CD4-positive, alpha-beta T cell treated with Interleukin-1 beta for 1 hour (primary cell): ENCODE measurements around the gene ATP4B.

Source experiments
- DNase-seq, 2 donors: peaks; one replicate each; pipeline ENCODE4 v3.0.0-alpha.2; 2020 to 2022

Gene ATP4B

DNA sequence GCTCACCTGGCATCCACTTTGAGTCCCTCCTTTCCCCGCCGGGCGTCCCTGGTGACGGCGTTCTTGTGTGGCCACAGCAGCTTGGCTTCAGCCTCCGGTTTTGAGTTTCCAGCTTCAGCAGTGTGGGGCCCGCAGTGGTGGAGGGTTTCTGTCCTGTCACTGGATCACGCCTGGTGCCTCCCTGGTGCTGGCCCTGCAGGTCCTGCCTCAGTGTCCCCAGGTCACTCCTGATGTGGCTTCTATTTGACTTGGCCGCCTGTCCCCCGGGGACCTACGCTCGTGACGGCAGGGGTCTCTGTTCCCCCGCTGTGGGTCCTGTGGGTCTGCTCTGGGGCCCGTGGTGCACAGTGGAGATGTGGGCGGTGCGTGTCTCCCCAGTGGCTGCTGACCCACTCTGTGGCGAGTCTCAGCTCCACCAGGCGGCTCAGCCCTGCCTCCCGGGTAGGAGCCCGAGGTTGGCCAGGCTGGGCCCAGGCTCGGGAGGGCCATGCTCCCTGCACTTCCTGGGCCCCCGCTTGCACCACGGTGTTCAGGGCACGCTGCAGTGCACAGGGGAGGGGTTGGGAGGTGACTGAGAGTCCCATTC, 1.9 kb downstream of the ATP4B start:
- no peak for DNase-seq

DNA sequence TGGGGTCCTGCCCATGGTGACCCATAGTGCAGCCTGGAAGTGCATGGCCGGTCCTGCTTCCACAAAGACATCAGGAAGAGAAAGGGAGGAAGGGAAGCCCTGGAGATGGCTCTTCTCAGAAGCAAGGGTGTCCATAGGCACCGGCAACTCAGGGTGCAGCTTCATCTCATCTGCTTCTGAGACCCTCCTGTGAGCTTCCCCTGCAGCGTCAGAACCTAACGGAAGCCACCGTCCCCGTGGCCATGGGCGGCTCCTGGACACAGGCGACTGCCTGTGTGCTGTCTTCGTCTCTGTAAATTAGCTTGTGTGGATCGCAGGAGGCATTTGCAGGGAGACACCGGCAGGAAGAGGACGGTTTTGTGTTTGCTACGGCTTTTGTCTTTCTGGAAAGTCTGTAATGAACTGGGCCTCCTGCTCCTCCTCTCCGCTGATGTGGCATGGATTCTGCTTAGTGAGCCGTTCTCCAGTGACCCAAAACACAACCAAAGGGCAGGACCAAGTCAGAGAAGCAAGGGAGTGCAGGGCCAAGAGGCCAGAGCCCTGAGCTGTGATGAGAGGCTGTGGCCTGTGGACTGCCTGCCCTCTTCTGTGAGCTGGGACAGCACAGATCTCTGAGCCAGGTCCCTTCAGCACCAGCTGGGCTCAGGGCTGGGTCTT, 2.5 kb downstream of the ATP4B start:
- DNase-seq = no peak

DNA sequence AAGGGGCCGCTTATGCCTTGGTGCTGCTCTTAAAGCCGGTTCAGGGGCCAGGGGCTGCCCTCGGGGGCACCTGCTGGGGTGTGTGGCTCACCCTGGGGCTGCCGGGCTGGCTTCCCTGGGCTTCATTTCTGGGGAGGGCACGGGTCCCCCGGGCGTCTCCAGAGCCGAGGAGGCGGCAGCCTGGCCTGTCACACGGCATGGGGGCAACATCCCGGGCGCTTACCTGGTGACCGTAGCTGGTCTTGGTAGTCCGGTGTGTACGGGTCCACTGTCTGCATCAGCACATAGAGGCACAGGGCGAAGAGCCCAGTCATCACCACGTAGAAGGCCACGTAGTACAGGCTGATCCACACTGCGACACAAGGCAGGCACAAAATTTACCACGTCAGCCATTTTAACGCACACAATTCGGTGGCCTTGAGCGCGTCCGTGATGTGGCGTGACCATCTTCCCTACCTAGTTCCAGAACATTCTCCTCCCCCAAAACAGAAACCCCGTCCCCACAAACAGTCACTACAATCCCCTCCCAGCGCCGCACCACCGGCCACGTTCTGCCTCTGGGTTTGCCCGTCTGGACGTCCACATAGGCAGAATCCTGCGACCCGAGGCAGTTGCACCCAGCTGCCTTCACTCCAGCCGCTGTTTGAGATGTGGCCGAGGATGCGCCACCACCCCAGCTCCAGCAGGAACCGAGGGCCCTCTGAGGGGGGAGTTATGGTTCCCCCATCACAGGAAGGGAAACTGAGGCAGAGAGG, 3.2 kb downstream of the ATP4B start:
- DNase-seq = no peak

DNA sequence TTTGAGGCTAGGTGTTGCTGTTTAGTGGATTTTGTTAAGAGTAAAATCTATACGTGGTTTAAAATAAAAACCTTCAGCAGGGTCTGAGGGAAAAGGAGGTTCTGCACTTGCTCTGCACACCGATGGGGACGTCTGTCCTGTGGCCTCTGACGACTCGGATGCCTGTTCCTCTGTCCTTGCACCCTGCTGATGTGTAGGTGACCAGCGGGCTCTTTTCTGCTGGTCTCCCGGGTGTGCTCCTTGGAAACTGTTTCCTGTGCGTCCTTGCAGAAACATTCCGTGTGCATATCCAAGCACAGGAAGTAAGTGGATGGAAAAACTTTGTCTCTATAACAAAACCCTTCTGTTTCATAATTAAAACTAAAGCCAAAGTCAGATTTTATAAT, 3.8 kb downstream of the ATP4B start:
- no peak for DNase-seq

DNA sequence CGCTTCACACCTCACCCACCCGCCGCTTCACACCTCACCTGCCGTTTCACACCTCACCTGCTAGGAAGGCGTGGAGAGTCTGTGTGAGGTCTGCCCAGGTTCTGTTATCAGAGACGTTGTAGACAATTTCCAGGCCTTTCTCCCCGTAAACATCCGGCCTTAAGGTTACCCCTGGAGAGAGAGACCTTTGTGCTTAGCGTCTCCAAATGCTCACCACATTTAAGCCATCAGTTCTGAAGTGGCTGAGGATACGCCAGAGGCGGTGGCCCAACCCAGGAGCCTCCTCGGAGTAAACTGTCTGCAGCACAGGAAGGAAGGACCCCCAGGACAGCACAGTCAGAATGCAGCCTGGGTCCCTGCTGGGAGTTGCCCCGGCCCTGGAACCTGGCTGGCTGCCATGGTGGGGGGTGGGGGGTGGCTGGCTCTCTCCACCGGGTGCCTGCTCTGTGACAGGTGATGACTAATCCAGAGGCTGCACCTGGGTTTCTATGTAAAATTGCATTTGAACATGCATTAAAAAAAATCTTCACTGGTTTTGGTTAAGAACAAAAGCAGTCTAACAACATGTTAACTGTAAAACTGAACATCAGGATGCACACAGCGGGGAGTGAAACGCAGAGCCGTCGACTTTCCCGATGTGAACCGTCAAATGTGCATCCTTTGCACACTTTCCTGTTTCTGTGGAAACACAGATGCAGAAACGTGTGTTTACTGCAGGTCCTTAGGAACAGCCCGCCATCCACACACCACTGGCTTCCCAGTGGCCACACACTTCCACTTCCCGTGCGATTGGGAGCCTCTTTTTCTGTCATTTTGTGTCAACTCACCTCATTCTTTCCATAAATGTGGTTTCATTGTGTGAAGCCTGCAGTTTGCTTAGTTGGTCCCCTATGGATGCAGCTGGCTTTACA, 4.5 kb downstream of the ATP4B start:
- DNase-seq = peak in 1 of 2 donors; percentile 7

DNA sequence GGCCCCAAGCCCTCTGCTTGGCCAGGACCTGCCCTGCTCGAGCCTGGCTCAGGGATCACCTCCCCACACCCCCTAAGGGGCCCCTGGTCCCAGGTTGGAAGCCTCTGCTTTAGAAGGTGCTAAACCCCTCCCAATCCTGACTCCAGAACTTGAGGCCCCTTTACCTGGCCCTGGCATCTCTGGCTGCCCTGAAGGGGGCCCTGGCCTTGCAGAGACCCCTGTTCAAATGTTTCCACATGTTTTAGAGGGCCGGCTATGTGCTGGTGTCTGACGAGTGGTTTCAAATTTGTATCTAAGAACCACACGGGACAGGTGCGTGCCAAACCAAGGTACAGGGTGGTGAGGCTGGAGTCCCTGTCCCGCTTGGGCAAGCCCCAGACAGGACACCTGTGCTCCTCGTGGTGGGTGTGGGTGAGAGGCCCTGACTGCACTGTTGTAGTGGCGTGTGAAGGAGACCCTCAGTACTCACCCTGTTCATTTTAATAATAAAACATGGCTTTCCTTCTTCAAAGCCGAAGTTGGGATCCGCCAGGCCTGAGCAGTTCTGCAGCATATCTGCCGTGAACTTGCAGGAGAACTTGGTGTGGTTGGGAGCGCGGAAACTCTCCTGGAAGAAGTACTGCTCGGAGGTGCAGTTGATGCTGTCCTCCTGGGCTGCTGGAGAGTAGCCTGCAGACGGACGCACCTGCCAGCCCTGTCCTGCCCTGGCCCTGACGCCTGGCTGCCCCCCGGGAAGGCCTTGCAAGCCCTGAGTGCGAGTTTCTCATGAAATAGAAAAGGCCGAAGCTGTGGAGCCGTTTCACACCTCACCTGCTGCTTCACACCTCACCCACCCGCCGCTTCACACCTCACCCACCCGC, 5.4 kb downstream of the ATP4B start:
- peak in 1 of 2 donors; percentile 7 for DNase-seq

DNA sequence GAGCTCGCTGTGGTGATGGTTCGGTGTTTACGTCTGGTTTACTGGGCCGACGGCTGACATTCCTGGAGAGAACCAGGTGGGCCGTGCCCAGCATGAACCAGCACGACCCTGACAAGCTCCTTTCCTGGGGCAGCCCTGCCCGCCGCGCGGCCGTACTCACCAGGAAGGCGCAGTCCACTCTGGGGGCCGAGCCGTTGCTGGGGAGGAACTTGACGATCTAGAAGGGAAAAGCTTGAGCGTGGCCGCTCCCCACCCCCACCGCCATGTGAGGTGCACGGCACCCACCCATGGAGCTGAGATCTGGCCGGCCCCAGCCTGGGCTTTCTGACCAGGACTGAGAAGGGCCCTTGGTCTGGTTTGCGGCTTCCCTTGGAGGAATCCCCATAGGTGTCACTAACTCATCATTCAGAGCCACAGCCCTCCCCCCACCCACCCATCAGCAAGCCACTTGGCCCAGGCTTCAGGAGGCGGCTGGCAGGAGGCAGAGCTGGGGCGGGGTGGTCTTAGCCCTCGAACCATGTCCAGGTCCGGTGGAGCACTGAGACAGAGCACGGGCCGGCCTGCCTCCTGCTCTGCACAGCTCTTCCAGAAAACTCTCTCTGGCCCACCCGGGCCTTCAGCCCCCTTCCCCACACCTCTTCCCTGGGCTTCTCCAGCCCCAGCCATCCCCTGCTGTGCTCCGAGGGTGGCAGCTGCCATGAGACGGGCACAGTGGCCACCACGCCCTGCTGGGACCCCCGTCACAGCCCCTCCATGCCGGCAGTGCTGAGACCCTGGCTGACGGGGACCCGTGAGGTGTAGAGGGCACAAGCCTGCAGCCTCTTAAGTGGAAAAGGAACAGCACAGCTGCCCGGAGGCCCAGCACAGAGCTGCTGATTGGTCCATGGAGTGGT, 6.2 kb downstream of the ATP4B start:
- no peak for DNase-seq

DNA sequence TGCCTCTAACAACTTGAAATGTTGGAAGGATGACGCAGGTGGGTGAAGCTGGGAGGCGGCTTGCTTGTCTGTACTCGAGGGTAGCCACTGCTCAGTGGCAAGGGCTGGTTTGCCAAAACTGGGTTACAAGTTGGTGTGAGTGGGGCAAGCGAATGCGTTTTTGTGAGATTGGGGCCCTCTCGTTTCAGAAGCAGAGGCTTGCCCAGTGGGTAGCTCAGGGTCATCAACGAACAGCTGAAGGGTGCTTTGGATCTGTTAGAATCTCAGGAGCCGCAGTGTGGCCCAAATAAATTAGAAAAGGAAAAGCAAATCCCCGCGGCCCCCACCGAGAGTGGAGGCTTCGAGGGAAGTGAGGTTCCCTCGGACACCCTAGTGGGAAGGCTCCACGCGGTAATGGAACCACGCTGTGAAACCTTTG, 7.3 kb downstream of the ATP4B start:
- no peak for DNase-seq

DNA sequence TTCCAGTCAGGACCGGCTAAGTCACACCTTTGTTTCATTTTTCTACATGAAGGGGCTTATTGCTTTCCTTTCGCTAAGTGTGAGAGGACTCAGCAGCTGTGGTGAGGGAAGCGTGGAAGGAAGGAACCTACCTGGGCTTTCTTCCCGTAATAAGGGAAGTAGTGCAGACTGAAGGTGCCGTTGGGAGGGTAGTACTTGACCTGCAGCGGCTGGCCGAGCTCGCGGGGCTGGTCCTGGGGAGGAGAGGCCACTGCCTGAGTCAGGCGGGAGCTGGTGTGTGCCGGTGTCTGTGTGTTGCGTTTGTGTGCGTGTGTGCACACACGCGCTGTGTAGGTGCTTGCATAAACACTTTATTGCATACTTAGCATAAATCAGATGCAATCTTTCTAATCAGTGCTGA, 7.7 kb downstream of the ATP4B start:
- DNase-seq = no peak

DNA sequence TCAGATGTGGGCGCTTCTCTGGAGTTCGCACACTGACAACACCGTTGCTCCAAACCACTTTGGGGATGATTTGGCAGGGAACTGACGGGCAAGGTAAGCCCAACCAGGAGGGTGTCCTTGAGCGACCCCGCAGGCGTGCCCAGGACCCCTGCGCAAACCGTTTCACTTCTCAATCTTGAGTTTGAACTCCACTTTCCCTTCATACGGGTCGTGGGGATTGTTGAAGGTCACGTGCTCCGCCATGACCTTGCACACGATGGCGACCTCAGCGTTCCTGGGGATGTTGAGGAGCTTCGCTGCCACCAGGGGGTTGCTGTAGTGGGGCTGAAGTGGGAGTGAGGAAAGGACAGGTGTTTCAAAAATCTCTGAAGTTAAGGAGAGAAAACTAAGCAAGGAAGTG, 8.8 kb downstream of the ATP4B start:
- DNase-seq = no peak

DNA sequence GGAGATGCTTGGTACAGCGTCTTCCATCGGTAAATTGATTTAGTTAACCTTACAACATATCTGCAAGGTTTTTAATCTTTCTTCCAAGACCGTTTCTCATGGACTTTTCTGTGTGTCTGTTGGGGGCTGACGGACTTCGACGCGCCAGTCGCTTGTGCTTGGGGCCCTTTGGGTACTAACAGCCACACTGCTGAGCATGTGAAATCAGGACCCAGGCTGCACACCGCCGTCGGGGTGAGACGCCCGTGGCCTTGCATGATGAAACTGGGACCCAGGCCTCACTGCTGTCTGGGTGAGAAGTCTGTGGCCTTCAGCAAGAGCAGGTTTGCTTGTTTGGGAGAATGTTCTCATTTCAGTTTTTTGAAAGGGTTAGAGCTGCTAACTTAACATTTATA, 9.8 kb downstream of the ATP4B start:
- DNase-seq = no peak

DNA sequence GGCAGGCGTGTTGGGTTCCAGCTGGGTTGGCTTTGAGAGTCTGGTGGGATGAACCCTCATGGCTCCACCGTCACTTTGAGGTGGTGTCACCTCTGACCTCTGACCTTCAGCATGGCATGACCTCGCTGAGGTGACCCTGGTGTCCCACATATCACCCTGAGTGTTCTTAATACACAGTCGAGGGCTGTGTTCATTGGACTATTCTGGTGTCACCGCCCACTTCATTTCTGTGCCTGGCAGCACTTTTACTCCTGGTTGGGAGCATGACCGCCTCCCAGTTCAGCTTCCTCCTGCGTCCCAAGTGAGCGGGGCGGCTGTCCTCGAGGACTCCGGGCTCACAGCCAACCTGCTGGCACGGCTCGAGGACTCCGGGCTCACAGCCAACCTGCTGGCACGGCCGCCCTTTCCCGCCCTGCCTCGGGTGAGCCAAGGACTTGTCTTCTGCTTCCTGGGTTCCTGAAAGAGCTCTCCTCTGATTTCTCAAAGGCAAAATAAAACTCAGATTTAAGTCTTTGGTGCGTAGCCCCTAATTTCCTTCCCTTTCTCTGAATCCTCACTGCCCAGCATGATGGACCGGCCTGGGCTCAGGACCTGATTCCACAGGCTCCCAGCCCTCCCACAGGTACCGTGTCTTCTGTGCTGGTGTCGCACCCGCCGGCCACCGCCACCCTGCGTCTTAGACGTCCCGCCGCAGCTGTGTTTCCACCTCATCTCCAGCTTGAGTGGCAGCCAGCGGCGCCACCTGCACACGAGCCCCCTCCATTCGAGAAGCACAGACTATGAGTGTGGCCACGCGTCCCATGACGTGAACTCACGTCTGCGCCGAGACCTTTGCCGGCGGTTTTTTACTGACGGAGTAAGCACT, 10.4 kb downstream of the ATP4B start:
- DNase-seq = no peak

DNA sequence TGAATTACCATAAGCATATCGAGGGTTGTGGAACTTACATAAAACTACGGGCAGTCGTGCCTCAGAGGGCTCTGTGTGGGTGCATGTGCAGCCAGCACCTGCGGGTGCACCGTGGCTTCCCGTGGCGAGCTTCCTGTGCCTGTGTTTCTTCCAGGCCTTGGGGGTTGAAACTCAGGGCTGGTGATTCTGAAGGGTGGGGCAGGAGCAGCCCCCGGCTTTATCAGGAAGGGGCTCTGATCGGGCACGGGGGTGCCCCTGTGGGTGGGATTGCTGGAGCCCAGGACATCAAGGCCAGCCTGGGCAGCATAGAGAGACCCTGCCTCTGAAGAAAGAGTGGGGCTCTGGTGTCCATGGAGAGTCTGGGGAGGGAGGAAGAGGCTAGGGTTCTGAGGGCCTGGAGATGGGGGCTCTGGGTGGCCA, 11.1 kb downstream of the ATP4B start:
- DNase-seq = no peak

DNA sequence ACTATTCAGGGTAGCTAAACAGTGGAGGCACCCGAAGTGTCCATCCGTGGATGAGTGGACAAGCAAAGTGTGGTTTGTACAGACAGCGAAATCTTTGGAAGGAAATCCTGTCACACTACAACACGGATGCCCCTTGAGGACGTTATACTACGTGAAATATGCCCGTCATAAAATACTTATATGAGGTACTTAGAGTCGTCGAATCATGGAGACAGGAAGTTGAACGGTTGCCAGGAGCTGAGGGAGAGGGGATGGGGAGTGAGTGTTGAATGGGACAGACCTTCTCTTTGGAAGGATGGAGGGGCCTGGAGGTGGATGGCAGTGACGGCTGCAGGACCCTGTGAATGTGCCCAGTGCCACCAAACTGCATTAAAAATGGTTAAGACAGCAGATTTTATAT, 11.6 kb downstream of the ATP4B start:
- DNase-seq = no peak

DNA sequence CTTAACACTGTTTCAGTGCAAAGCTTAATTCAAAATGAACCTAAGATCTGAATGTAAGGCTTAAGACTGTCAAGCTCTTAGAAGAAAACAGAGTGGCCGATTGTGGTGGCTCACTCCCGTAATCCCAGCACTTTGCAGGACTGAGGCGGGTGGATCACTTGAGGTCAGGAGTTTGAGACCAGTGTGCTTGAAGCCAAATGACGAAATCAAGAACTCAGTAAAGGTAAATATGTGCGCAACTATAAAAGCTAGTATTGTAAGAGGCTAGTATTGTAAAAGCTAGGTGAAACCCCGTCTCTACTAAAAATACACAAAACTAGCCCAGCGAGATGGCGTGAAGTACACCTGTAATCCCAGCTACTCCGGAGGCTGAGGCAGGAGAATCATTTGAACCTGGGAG, 12.7 kb downstream of the ATP4B start:
- DNase-seq = no peak

DNA sequence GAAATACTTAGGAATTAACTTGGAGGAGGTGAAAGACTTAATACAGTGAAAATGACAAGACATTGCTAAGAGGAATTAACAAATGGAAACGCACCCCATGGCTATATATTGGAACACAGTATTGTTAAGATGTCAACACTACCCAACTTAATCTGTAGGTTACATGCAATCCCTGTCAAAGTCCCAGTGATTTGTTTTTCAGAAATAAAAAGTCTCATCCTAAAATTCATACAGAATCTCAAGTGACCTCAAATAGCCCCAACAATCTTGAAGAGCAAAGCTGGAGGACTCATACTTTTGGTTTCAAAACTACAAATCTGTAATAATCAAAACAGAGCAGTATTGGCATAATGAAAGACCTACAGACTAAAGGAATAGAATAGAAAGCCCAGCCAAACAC, 13.2 kb downstream of the ATP4B start:
- DNase-seq = no peak

DNA sequence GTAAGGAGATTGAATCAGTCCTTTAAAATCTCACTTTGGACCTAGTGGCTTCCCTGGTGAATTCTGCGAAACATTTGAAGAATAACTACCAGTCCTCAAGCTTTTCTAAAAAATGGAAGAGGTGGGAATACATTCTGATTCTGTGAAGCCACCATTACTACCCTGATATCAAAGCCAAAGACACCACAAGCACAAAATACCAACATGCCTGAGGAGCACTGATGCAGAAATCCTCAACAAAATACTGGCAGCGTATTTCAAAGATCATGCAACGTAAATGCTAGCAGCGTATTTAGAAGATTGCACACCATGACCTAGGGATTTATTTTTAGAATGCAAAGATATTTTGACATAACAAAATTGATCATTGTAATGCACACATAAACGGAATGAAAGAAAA, 14.4 kb downstream of the ATP4B start:
- no peak for DNase-seq

DNA sequence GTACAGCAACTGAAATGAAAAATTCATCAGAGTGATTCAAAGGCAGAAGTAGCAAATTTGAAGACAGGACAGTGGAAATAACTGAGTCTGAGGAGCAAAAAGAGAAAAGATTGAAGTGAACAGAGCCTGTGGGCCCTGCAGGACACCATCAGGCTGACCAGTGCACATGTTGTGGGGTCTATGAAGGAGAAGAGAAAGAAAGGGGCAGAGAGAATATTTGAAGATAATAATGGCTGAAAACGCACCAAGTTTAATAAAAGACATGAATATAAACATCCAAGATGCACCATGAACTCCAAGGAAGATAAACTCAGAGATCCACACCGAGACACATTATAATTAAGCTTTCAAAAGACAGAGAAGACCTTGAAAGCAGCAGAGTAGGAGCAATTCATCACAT, 15.4 kb downstream of the ATP4B start:
- no peak for DNase-seq

DNA sequence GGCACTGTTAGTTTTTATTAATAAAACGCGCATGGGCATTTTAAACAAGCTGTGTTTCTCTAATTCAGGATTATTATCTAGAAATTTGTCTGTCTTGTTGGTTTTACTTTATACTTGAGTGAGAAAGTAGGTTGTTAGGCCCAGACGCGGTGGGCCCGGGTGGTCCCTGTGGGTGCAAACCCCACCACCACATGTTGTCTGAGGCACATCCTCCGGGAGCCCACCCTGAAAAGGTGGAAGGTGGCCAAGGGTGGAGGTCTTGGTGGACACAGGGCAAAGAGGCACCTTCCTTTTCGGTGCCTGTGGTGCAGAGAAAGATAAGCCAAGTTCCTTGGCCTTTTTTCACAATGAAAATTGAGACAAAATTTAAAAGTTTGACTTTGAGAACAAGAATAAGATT, 16.6 kb downstream of the ATP4B start:
- DNase-seq = no peak

DNA sequence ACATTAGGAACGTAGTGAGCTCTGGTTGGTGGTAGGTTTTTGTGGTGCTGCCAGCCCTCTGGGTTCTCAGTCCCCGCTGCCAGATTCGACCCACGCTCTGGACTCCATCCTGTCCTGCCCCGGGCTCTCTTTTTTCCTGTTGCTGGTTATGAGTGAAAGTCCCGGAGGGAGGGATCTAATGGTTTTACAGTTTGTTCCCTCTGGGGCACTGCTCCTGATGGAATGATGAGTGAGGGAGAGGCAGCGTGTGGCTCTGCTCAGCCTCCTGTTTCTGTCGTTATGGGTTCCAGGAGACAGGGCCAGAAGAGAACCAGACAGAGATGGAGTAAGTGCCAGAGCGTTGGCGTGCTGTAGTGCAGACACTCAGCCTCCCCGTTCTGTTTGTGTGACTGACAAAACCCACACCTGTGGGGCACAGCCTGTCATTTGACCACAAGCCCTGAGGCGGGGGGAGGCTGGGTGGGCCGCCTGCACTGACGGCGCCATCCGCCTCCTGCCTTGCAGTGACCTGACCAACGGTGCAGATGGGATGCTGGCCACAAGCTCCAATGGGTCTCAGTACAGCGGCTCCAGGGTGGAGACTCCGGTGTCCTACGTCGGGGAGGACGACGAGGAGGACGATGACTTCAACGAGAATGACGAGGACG, 18.3 kb downstream of the ATP4B start:
- DNase-seq = no peak
